Activated CD4-positive, alpha-beta T cell treated with anti-CD3 and anti-CD28 coated beads for 36 hours (primary cell): Measurements from ENCODE around the gene TNS4. TPM values are rescaled to one million over a fixed set of nuclear protein-coding genes. Genes with fewer than 3 reads are reported as not detected.
A peak's percentile ranks its signal among the peaks of the same experiment; 100 is the strongest.

ENCODE experiments used
- ATAC-seq: fragments of 200-7000 bp; cut with Tn5 transposase; one replicate; pipeline ENCODE4 v1.10.0; 2021; ENCODE audit warnings: mild to moderate bottlenecking, moderate library complexity
- CTCF ChIA-PET: fragments of 350-600 bp; sonication (Branson Sonifier 250); formaldehyde crosslinking; loops from one replicate; lab custom pipeline; 2021; ENCODE audit warnings: antibody characterized with exemption; lab: Charles Lee
- POLR2A ChIA-PET: fragments of 350-600 bp; sonication (Branson Sonifier 250); formaldehyde crosslinking; loops from one replicate; lab custom pipeline; 2021; ENCODE audit warnings: antibody characterized with exemption, inconsistent platforms; lab: Charles Lee
- DNase-seq: peaks from one replicate; pipeline ENCODE4 v3.0.0-alpha.2; 2020
- H3K27ac Mint-ChIP-seq: one replicate; pipeline ENCODE4 v1.8.0; 2021; ENCODE audit warnings: mixed read lengths
- H3K27me3 Mint-ChIP-seq: one replicate; pipeline ENCODE4 v1.8.0; 2021; ENCODE audit warnings: mixed read lengths
- H3K36me3 Mint-ChIP-seq: one replicate; pipeline ENCODE4 v1.8.0; 2021; ENCODE audit warnings: low read depth, mixed read lengths
- H3K4me1 Mint-ChIP-seq: one replicate; pipeline ENCODE4 v1.8.0; 2021; ENCODE audit warnings: mixed read lengths
- H3K4me3 Mint-ChIP-seq: one replicate; pipeline ENCODE4 v1.8.0; 2021; ENCODE audit warnings: mild to moderate bottlenecking, moderate library complexity, mixed read lengths
- H3K9me3 Mint-ChIP-seq: one replicate; pipeline ENCODE4 v1.8.0; 2021; ENCODE audit warnings: low read depth, mixed read lengths
- intact Hi-C, 2 experiments: fragments of 100-400 bp; cut with DNase I in 1 of 2; cut with micrococcal nuclease in 1 of 2; formaldehyde crosslinking; loops; one replicate each; pipeline versions ENCODE4 v1.14.2 to v1.15.1; 2022 to 2024; cut with DNase I, micrococcal nuclease
- total RNA-seq, 2 experiments: library from RNA; stranded (reverse); gene quantifications; one replicate each; pipeline ENCODE4 v1.2.3, GENCODE V29; 2021

Gene TNS4
- total RNA-seq, 2 experiments from 2014 or later = 10.8 to 12.8 TPM

GRCh38 chr17:40535438-40535837 lies 34.0 kb upstream of the TNS4 start:
- DNase-seq (no peak), ATAC-seq (no peak)
- ChIA-PET CTCF (interaction anchor here (0.6 to 20.3 kb wide), 18 partner anchors 10 to 196 kb away, joined by 3 to 403 read pairs (median 4); partner anchors contain the start of genes IGFBP4 and TOP2A), POLR2A (interaction anchor here (0.6 to 5.0 kb wide), 4 partner anchors 21 to 173 kb away, joined by 3 to 42 read pairs (median 5); no protein-coding TSS in a partner anchor)
- no peaks in the 10 kb centered on the region for H3K27me3 Mint-ChIP-seq
- no peak overlapping the region for H3K27ac Mint-ChIP-seq
- H3K36me3 Mint-ChIP-seq = peaks cover 7% of the 10 kb centered on the region
- peaks cover 92% of the 10 kb centered on the region for H3K4me1 Mint-ChIP-seq
- no peaks in the 10 kb centered on the region for H3K9me3 Mint-ChIP-seq
- intact Hi-C loops = no loop called here
- H3K4me3 Mint-ChIP-seq = no peak overlapping the region

- H3K4me3 Mint-ChIP-seq = peak overlapping the region; percentile 60
- intact Hi-C loops = no loop called here
- no peak for ATAC-seq
These were observed 33.2 kb upstream of the TNS4 start for GRCh38 chr17:40534371-40535189.

GRCh38 chr17:40533896-40534295 lies 32.5 kb upstream of the TNS4 start:
- POLR2A ChIA-PET = interaction anchor here (0.6 to 5.0 kb wide), 9 partner anchors 8 to 215 kb away, joined by 3 to 42 read pairs (median 4); partner anchors contain the start of gene TOP2A

More at GRCh38 chr17:40534371-40535189, 33.2 kb upstream of the TNS4 start:
- POLR2A ChIA-PET = interaction anchor here (1.2 to 5.0 kb wide), 3 partner anchors 26 to 172 kb away, joined by 4 to 42 read pairs (median 41); partner anchors contain the start of gene TOP2A
- peaks cover 7% of the 10 kb centered on the region for H3K36me3 Mint-ChIP-seq
- peak overlapping the region; percentile 86 for H3K27ac Mint-ChIP-seq
- DNase-seq = no peak
- CTCF ChIA-PET = interaction anchor here (0.6 to 20.3 kb wide), 27 partner anchors 8 to 232 kb away, joined by 3 to 403 read pairs (median 4); partner anchors contain the start of genes IGFBP4 and TOP2A
- H3K4me1 Mint-ChIP-seq = peaks cover 92% of the 10 kb centered on the region
- H3K9me3 Mint-ChIP-seq = no peaks in the 10 kb centered on the region
- no peaks in the 10 kb centered on the region for H3K27me3 Mint-ChIP-seq

GRCh38 chr17:40532520-40533253 lies 31.3 kb upstream of the TNS4 start:
- Mint-ChIP-seq H3K4me1 (peaks cover 89% of the 10 kb centered on the region), H3K27me3 (no peaks in the 10 kb centered on the region), H3K36me3 (peaks cover 7% of the 10 kb centered on the region), H3K9me3 (no peaks in the 10 kb centered on the region), H3K27ac (peak overlapping the region; percentile 92), H3K4me3 (peak overlapping the region; percentile 60)
- ChIA-PET CTCF (interaction anchor here (0.6 to 20.3 kb wide), 43 partner anchors 8 to 1894 kb away, joined by 3 to 403 read pairs (median 5); partner anchors contain the start of genes GJD3, KRT27 and TOP2A), POLR2A (interaction anchor here (0.6 to 5.0 kb wide), 20 partner anchors 10 to 454 kb away, joined by 3 to 42 read pairs (median 4); partner anchors contain the start of genes IGFBP4 and TOP2A)
- peak; percentile 16 for DNase-seq
- ATAC-seq = no peak
- intact Hi-C loops = loop anchor here (1.0 to 2.0 kb wide), 6 partner anchors 28 to 174 kb away; partner anchors contain the start of gene TOP2A (in 1 of the 2)

More at GRCh38 chr17:40533896-40534295, 32.5 kb upstream of the TNS4 start:
- Mint-ChIP-seq H3K36me3 (peaks cover 5% of the 10 kb centered on the region), H3K27ac (peak overlapping the region; percentile 86), H3K9me3 (no peaks in the 10 kb centered on the region), H3K4me3 (peak overlapping the region; percentile 60), H3K4me1 (peaks cover 92% of the 10 kb centered on the region), H3K27me3 (no peaks in the 10 kb centered on the region)
- DNase-seq = peak; percentile 19
- intact Hi-C loops = loop anchor here (1.0 to 2.0 kb wide), 6 partner anchors 26 to 176 kb away; partner anchors contain the start of gene TOP2A (in 1 of the 2)
- ATAC-seq = no peak
- CTCF ChIA-PET = interaction anchor here (0.7 to 20.3 kb wide), 39 partner anchors 9 to 250 kb away, joined by 3 to 403 read pairs (median 5); partner anchors contain the start of genes GJD3 and TOP2A

- intact Hi-C loops = loop anchor here (1.0 to 2.0 kb wide), 7 partner anchors 10 to 87 kb away; no protein-coding TSS in a partner anchor
- ChIA-PET POLR2A (interaction anchor here (0.7 to 5.0 kb wide), 11 partner anchors 9 to 168 kb away, joined by 3 to 42 read pairs (median 6); partner anchors contain the start of genes IGFBP4 and TOP2A), CTCF (interaction anchor here (0.6 to 20.3 kb wide), 26 partner anchors 8 to 1895 kb away, joined by 3 to 403 read pairs (median 14); partner anchors contain the start of genes GJD3 and TOP2A)
- Mint-ChIP-seq H3K9me3 (no peaks in the 10 kb centered on the region), H3K4me3 (peak overlapping the region; percentile 60), H3K4me1 (peaks cover 75% of the 10 kb centered on the region), H3K36me3 (peaks cover 11% of the 10 kb centered on the region), H3K27me3 (no peaks in the 10 kb centered on the region), H3K27ac (peak overlapping the region; percentile 92)
- ATAC-seq (peak; percentile 81), DNase-seq (peak; percentile 95)
These were observed 29.9 kb upstream of the TNS4 start for GRCh38 chr17:40531051-40531991.

- Mint-ChIP-seq H3K4me3 (peak overlapping the region; percentile 14), H3K9me3 (peaks cover 4% of the 10 kb centered on the region), H3K4me1 (peaks cover 68% of the 10 kb centered on the region), H3K36me3 (peaks cover 13% of the 10 kb centered on the region), H3K27ac (peak overlapping the region; percentile 92), H3K27me3 (no peaks in the 10 kb centered on the region)
- DNase-seq (peak; percentile 19), ATAC-seq (no peak)
- CTCF ChIA-PET = interaction anchor here (2.7 to 20.3 kb wide), 5 partner anchors 12 to 172 kb away, joined by 11 to 403 read pairs (median 43); no protein-coding TSS in a partner anchor
- intact Hi-C loops = loop anchor here in 1 of 2 experiments (2.0 kb wide), 2 partner anchors 14 to 86 kb away; no protein-coding TSS in a partner anchor
- POLR2A ChIA-PET = interaction anchor here (1.7 to 5.0 kb wide), 4 partner anchors 12 to 121 kb away, joined by 3 to 42 read pairs (median 24); partner anchors contain the start of gene TOP2A
These were observed 29.1 kb upstream of the TNS4 start for GRCh38 chr17:40530531-40530994.

- intact Hi-C loops = loop anchor here in 1 of 2 experiments (2.0 kb wide), 2 partner anchors 13 to 85 kb away; no protein-coding TSS in a partner anchor
- Mint-ChIP-seq H3K27ac (peak overlapping the region; percentile 92), H3K4me1 (peaks cover 70% of the 10 kb centered on the region), H3K27me3 (no peaks in the 10 kb centered on the region), H3K36me3 (peaks cover 19% of the 10 kb centered on the region), H3K9me3 (peaks cover 10% of the 10 kb centered on the region), H3K4me3 (no peak overlapping the region)
- ChIA-PET POLR2A (interaction anchor here (2.1 to 4.4 kb wide), 2 partner anchors 13 to 113 kb away, joined by 6 to 41 read pairs; partner anchors contain the start of gene TOP2A), CTCF (interaction anchor here (0.6 to 20.3 kb wide), 5 partner anchors 12 to 1137 kb away, joined by 4 to 403 read pairs (median 43); no protein-coding TSS in a partner anchor)
- ATAC-seq (no peak), DNase-seq (no peak)
These were observed 28.6 kb upstream of the TNS4 start for GRCh38 chr17:40529991-40530390.

- Mint-ChIP-seq H3K27me3 (no peaks in the 10 kb centered on the region), H3K4me1 (peaks cover 66% of the 10 kb centered on the region), H3K9me3 (peaks cover 20% of the 10 kb centered on the region), H3K27ac (peak overlapping the region; percentile 87), H3K36me3 (peaks cover 28% of the 10 kb centered on the region), H3K4me3 (peak overlapping the region; percentile 30)
- ChIA-PET POLR2A (no interaction called here), CTCF (interaction anchor here (0.6 to 20.3 kb wide), 6 partner anchors 9 to 170 kb away, joined by 3 to 403 read pairs (median 4); no protein-coding TSS in a partner anchor)
- DNase-seq (peak; percentile 55), ATAC-seq (no peak)
- intact Hi-C loops = no loop called here
These were observed 27.4 kb upstream of the TNS4 start for GRCh38 chr17:40528692-40529417.

GRCh38 chr17:40526668-40527067 lies 25.2 kb upstream of the TNS4 start:
- Mint-ChIP-seq H3K36me3 (peaks cover 43% of the 10 kb centered on the region), H3K4me1 (peaks cover 52% of the 10 kb centered on the region), H3K9me3 (peaks cover 20% of the 10 kb centered on the region), H3K27me3 (no peaks in the 10 kb centered on the region), H3K27ac (no peak overlapping the region), H3K4me3 (no peak overlapping the region)
- ChIA-PET POLR2A (no interaction called here), CTCF (interaction anchor here (1.2 to 20.3 kb wide), 2 partner anchors 29 to 102 kb away, joined by 5 to 403 read pairs; no protein-coding TSS in a partner anchor)
- intact Hi-C loops = no loop called here
- DNase-seq (peak; percentile 5), ATAC-seq (no peak)
